Suppressor macrophage treated with lipopolysaccharide for 4 hours (primary cell): ENCODE results near the gene RAB20.
A peak's percentile ranks its signal among the peaks of the same experiment; 100 is the strongest.
"Not testable (repeated sequence)": the region's sequence is repeated elsewhere in the genome, so short reads cannot be mapped to it uniquely, and the experiment has no call there.

ENCODE experiments used
- DNase-seq: peaks from one replicate; pipeline ENCODE4 v3.0.0-alpha.2; 2020

RAB20 gene

DNA sequence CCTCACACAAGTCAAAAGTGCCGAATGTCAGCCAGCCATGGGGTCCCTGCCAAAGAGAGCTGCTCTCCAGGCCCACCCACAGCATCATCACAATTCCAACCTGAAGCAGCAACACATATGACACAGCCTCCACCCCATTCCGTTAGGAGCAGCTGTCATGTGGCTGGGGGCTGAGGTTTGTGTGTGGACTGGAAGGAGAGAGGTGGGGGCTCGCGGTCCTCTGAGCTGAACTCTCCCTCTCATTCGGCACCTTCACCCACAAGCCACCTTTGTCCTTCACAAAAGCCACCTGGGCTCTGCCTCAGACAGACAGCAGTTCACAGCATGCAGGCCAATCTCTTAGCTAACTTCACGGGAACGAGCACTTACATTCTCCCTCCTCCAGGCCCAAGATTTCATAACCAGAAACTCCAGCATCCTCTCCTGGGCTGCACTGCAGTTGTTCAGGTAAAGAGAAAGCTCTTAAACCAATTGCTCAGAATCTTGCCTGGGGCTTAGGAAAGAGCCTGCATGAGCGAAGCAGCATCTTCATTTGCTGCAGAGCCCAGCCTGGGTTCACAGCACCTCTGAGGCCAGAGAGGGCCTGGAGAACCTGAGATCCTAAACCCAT is 7.2 kb downstream of the RAB20 start:
- no peak for DNase-seq

DNA sequence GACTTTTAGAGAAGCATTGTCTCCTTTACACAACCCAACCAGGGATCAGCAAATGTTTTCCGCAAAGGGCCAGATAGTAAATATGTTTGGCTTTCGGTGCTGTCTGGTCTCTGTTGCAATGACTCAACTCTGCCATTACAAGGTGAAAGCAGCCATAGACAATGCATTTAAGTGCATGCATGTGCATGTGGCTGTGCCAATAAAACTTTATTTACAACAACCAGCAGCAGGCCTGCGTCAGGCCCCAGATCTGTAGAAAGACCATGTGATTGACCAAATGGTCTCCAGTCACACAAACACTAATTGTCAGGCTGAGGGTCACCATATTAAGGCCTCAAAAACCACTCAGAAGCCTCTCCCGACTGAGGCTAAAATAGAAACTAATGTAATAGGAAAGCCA is 8.1 kb downstream of the RAB20 start:
- DNase-seq = no peak

DNA sequence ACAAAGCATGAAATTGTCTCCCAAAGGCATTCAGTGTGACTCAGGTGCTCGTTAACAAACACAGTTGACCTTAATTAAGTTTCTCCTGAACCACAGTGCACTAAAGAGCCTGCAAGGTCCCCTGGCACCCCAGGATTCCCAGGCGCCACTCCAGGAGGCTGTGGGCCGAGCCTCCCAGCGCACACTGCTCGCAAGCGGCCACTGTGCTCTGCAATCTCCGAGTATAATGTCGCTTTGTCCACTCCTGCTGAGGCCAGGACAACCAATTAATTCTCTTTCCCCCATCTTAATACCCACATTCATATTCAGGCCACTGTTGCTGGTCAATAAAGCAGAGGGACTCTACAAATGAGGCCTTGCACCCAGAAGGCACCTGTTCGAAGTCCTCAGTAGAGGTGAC is 8.8 kb downstream of the RAB20 start:
- no peak for DNase-seq

DNA sequence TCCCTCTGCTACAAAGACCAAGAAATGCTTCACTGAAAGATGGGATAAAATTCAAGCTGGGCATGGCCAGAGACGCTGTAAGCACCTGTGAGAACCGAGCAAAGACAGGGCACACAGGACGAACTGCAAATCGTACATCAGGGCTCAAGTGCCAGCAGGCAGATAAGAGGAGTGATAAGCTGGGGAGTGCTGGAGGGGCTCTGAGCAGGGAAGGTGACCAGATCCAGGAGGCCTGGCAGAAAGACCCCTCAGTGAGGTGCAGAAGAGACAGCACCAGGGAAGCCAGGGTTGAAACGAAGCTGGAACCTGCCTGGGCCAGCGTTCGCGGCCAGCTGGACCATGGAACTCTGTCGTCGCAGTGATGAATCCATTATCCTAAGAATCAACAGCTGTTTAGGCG is 10.2 kb downstream of the RAB20 start:
- DNase-seq = no peak

DNA sequence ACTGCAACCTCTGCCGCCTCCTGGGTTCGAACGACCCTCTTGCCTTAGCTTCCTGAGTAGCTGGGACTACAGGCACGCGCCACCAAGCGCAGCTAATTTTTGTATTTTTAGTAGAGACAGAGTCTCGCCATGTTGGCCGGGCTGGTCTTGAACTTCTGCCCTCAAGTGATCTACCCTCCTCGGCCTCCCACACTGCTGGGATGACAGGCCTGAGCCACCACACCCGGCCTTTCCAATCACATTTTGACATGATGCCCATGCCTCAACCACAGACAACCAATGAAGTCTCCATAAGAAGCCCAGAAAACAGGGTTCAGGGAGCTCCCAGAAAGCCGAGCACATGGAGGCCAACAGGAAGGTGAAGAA is 11.7 kb downstream of the RAB20 start:
- no peak for DNase-seq

DNA sequence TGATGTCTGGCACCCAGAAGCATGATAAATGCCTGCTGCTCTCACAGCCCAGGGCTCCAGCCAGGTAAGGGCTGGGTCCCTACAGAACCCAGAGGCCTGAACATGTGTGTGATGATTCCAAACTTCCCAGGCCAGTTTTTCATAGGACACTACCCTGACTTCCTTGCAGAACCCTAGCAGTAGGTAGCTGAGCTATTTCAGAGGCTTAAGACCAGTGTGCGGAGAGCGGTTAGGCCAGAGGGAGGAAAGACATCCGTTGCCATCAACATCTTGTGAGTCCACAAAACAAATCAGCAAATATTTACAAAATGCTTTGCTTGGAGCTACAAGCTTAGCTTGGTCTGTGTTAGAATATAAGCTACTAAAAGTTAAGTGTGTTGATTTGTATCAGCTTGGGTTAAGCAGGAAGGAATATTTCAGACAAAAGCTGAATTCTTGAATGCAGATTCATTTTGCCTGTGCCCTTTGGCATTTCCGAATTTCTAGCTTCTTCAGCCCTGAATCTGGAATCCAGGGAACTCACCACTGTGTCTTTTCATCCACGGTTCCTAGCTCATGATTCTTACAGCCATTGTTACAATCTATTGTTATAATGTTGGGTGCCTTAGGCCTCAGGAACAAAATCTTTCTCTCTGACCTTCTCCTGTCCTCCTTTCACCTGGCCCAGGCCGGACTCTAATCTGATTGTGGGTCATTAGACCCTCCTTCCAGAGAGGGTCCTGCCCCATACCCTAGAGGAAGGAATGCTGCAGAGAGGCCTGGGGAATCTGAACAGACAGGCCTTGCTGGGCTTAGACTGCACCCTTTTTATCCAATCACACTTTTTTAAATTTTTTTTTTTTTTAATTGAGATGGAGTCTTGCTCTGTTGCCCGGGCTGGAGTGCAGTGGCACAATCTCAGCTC is 12.4 kb downstream of the RAB20 start:
- no peak for DNase-seq

DNA sequence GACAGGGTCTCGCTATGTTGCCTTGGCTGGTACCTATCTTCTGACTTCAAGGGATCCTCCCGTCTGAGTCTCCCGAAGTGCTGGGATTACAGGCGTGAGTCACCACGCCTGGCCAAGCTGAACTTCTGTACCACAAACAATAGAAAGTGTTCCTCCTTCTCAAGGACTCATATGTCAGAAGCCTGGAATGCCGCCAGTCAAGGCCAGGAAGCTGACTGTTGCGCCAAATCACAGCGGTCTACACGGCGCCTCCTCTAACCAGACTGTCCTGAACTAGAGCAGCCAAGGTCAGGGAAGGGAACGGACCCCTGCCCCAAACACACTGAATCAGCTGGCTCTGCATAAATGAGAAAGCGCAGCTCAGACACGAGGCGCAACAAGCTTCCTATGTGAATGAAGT is 14.6 kb downstream of the RAB20 start:
- peak; percentile 80 for DNase-seq

DNA sequence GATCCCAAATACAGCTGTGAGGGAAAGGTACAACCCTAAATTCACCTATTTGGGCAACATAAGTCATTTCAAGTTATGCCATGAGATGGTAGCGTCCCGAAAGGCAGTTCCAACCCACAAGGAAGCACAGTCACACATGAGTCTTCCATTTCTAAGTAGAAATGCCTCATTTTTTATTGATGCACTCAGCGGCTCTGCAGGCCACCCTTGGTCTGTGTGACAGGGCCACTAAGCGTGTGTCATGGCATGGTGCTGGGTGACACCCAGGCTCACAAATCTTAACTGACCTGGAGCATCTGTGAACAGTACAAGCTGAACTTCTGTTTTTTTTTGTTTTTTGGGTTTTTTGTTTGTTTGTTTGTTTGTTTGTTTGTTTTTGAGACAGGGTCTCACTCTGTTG is 15.1 kb downstream of the RAB20 start:
- no peak for DNase-seq

DNA sequence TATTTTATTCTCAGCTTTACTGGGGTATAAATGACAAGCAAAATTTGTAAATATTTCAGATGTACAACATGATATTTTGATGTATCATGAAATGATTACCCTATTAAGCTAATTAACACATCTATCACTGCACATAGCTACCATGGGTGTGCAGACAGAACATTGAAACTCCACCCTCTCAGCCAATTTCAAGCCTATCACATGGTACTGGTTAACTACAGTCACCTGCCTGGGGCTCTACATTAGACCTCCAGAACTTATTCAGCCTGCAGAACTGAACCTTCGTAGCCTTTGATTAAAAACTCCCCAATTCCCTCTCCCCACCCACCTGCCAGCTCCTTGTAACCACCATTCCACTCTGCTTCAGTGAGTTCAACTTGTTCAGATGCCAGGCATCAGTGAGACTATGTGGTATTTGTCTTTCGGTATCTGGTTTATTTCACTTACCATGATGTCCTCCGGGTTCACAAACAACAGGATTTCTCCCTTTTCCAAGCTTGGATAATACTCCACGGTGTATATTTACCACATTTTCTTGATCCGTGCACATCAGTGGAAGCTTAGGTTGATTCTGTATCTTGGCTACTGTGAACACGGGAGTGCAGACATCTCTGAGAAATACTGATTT is 19.2 kb downstream of the RAB20 start:
- DNase-seq = no peak

DNA sequence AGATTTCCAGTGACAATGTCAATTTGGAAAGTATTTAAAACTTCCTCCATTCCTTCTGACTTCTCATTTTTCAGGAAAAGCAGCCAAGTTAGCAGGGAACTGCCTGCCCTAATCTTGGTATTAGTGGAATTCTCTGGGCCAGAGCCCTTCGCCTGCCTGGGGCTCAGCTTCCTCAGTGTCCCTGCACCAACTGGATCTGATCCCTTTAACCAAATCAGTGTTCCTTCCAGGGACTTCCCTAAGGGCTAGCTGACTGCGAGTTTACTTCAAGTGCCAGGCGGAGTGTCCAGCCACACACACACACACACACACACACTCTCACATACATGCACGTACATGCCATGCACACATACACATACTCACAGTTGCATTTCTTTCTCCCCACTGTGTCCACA is 20.0 kb downstream of the RAB20 start:
- DNase-seq = no peak

DNA sequence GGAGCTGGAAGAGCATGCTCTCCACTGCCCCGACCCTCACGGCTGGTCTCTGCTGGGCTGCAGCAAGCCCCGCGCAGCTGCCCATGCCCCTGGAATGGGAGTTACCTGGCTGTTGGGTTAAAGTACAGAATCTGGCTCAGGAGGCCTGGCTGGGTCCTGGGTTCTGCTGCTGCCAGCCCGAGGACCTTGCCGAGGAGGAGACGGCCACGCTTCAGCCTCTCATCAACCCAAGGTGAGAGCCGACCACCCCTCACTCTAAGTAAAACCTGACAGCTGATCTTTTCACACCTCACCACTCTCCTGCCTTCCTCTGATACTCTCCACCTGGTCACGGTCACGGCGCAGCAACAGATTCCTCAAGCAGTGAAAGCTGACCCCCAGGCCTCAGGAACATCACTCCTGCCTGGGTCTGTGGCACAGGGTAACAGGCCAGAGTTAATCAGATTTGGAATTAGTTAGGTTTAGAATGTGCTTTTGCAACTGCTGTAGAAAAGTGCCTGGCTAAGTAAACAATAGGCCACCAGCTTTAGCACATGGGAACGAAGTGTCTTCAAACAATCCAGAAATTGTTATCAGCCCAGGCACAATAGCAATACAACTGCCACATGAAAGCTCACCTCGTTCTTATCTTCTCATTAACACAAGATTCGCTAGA is 20.5 kb downstream of the RAB20 start:
- DNase-seq = no peak

DNA sequence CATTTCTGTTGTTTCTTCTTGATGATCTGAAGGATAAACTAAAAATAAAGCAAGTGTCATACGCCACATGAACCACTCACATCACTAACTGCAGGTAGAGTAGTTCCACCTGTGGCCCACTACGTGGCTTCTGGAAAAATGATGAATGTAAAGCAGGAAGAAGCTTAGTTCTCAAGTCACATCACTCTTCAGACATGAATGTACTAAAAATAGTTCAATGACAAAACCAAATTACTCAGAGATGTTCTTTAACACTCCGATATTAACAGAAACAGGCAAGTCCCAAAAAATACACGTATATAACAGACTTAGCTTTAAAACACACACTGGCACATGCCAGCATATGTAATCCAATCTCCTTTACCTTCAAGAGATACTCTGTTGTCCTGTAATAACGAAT is 21.6 kb downstream of the RAB20 start:
- no peak for DNase-seq

DNA sequence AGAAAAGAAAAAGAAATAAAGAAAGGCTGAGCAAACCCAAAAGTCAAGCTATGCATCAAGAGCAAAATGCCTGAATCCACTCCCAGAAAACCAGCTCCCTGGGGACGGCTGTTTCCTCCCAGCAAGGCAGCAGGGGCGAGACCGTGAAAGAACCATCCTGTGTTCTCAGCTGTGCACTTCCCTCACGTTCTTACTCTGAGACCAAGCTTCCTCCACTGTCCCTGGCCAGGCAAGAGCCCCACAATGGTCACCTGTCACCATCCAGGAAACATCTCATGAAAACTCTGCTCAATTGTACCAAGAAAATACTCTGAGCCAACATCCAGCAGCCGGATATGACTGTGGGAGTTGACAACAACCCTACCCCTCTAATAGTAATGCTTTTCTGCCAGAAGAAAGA is 22.9 kb downstream of the RAB20 start:
- peak; percentile 57 for DNase-seq

DNA sequence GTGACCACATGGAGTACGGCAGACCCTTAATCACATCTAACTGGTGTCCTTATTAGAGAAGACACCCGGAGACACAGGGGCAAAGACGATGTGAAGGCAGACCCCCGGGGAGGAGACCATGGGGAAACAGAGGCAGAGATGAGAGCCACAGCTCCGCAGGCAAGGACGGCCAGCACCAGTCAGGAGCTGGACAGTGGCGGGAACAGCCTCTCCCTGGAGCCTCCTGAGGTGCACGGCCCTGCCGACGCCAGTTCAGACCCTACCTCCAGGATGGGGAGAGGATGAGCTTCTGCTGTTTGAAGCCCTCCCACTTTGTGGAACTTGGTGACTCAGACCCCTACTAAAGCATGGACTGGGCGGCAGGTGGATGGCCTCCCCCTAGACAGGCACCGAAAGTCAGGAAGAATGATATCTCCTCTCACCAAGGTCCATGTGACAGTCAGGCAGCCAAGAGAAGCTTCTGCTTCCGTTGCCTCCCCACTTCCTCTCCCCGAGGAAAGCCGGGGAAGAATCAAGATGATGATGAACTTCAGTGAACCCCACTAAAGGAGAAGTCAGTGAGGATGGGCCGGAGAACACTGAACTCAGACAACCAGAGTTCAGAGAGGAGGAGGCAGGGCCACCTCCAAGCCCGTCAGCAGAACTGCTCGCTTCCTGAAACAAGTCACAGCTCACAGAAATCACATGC is 25.4 kb downstream of the RAB20 start:
- peak; percentile 96 for DNase-seq

DNA sequence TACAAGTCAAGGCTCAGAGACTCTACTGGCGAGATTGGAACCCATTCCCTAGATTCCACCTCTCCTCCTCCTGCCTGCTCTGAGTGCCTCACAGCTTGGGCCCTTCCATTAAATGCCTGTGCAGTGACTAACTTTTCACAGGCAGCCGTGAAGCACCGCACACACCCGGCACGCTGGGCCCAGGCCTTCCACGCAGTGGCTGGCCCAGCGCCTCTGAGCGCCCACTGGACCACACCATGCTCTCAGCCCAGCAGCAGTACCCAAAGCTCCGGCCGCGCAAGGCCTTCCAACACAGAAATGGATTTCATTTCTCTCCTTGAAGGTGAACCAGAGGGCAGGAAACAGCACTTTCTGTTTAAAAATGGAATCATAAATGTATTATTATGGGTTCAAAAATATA is 26.0 kb downstream of the RAB20 start:
- DNase-seq = no peak

DNA sequence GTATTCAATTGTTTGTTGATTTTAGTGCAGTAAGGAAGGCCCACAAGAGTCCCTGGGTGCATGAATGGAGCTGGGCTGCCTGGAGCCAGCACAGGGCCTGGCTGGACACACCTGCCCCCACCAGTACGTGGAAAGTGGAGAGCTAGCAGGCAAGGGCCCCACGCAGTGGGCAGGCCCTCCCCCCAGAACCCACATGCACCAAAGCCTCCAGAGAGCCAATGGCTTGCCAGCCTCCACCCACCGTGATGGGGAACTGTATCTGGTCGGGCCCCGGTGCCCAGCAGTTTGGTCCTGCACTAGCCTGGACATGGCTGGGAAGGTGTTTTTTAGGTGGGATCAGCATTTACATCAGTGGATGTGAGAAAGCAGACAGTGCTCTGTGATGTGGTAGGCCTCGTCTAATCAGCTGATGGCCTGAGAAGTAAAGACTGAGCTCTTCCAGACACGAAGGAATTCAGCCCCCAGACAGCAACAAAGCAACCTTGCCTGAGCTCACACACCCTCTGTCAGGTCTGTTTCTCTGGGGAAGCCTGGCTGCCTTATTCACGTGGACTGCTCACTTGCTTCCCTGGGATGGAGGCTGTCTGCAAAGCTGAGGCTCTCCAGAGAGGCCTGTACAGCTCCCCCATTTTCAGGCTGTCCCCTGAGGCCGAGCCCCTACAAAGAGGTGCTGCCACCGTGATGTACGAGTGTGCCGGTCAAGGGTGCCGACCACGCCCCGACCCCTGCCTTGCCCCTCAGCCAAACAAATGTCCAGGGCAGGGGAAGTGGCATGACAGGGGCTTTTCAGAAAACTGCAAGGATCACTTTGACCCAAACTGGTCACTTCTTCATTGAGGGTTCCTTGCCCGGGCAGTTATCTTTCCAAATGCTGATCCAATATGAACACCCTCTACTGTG is 27.5 kb downstream of the RAB20 start:
- DNase-seq = no peak

DNA sequence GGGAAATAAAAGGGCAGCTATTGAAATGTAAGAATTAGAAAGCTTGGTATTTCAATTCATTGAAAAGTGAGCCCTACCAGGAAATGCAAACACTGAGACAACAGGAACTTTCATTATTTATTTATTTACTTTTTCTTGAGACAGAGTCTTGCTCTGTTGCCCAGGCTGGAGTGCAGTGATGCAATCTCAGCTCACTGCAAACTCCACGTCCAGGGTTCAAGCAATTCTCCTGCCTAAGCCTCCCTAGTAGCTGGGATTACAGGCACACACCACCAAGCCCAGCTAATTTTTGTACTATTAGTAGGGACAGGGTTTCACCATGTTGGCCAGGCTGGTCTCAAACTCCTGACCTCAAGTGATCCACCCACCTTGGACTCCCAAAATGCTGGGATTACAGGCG is 29.3 kb downstream of the RAB20 start:
- DNase-seq = not testable (repeated sequence)

DNA sequence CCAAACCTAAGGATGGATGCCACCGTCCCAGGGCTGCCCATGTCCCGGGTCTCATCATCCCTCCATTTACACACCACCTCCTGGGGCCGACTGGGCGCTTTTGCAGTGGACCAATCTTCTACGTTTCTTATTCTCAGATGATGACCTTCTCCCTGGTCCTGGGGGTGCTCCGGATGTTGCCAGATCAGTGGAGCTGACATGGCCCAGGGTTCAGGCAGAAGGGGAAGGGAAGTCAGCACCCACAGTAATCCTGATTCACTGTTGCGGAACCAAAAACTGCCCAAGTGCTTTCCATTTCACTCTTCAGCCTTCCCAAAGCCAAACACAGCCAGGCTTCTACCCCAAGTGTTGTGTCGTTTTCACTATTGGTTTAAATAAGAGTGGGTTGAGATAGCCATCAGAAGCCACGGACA is 29.8 kb downstream of the RAB20 start:
- DNase-seq = peak; percentile 90

DNA sequence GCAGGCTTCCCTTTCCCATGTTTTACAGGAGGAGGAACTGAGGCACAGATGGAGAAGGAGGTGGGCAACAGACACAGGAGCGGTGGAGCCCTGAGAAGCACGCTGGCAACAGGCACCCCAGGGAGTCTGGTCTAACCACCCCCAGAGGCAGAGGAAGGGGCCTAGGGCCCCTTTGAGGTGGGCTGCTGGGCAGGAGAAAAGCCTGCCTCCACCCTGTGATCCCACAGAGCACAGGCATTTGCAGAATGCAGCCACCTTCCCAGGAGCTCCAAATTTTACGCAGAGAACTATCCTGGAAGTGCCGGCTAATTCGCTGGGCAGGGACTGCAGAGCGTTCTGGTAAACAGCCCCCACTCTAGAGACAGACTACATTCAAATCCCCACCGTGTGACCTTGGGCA is 30.4 kb downstream of the RAB20 start:
- no peak for DNase-seq

DNA sequence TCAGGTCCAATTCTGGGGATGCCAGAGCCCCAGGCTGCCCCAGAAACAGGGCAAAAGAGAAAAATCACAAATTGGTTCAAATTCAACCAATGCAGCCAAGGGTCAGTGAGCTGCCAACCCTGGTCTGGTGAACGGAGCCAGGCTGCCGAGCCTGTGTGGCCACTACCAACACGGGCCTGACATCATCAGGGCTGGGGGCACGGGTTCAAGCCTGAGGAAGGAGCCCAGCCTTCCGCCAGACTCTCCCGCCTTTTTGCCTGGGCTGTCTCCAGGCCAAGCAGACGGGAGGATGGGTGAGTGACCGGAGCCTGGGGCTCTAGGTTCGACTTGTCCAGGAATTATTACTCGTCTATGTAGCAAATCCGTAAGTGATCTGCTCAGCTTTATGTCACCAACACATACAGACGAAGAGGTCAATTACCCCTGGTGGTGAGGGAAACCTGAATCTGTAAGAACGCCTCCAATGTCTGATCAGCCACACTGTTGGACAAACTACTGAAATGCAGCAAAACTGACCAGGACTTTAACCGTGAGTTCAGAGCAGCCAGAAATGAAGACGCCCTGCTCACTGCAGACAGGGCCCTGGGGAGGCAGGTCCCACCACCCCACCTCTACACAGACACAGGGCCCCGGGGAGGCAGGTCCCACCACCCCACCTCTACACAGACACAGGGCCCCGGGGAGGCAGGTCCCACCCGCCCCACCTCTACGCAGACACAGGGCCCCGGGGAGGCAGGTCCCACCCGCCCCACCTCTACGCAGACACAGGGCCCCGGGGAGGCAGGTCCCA is 31.8 kb downstream of the RAB20 start:
- DNase-seq = no peak

DNA sequence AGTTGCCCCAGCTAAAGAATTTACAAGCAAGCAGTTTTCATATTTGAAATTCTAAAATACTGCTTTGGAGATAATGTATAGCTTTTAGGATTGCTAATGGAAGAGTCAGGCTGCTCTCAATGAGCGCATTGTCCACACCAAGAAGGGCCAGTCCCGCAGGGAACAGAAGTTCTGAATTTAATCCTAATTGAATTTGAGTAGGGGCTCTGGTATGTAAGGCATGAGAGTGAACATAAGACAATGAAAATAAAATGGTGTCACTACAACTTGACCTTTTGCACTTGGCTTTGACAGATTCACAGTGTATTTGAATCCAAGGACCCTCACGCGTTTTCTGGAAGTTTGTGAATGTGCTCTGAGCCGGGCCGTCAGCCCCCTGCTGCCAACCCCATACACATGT is 32.6 kb downstream of the RAB20 start:
- no peak for DNase-seq
